GM23338 (cell line): Measurements from ENCODE around the gene MOCOS. TPM values are rescaled to one million over a fixed set of nuclear protein-coding genes. Genes with fewer than 3 reads are reported as not detected.

ENCODE experiments used
- ATAC-seq: fragments of 200-7000 bp; cut with Tn5 transposase; 3 replicates; pipeline ENCODE4 v1.9.1; 2020
- DNase-seq: peaks from one replicate; pipeline ENCODE4 v3.0.0-alpha.2; 2015; ENCODE audit warnings: low spot score
- H2AFZ ChIP-seq: fragments of 200-600 bp; sonication (generic); 2 replicates; pipeline ENCODE4 v1.8.0; 2016; ENCODE audit warnings: antibody characterized with exemption, mild to moderate bottlenecking, moderate library complexity
- H3F3A ChIP-seq: fragments of 200-600 bp; sonication (generic); replicated peaks from 2 replicates; pipeline ENCODE4 v1.8.0; 2017; ENCODE audit warnings: antibody characterized with exemption, mixed run types, low read depth
- H3K27ac ChIP-seq: fragments of 200-600 bp; sonication (generic); 2 replicates; pipeline ENCODE4 v1.6.1; 2016; ENCODE audit warnings: low read depth
- H3K27me3 ChIP-seq: fragments of 200-600 bp; sonication (generic); 2 replicates; pipeline ENCODE4 v1.8.0; 2016; ENCODE audit warnings: mild to moderate bottlenecking, mixed run types, moderate library complexity; ENCODE audit not compliant: insufficient read depth
- H3K36me3 ChIP-seq: fragments of 200-600 bp; sonication (generic); 2 replicates; pipeline ENCODE4 v1.8.0; 2016; ENCODE audit warnings: mild to moderate bottlenecking; ENCODE audit not compliant: insufficient read depth
- H3K4me1 ChIP-seq: fragments of 200-600 bp; sonication (generic); 2 replicates; pipeline ENCODE4 v1.8.0; 2016; ENCODE audit warnings: mild to moderate bottlenecking, moderate library complexity; ENCODE audit not compliant: insufficient read depth
- H3K4me2 ChIP-seq: fragments of 200-600 bp; sonication (generic); 2 replicates; pipeline ENCODE4 v1.7.1; 2017; ENCODE audit warnings: mixed run types
- H3K4me3 ChIP-seq: fragments of 200-600 bp; sonication (generic); 2 replicates; pipeline ENCODE4 v1.6.1; 2016; ENCODE audit warnings: mixed run types
- H3K79me2 ChIP-seq: fragments of 200-600 bp; sonication (generic); replicated peaks from 2 replicates; pipeline ENCODE4 v1.8.0; 2017; ENCODE audit warnings: mild to moderate bottlenecking; ENCODE audit not compliant: insufficient read depth
- H3K9me2 ChIP-seq: fragments of 200-600 bp; sonication (generic); 2 replicates; pipeline ENCODE4 v1.8.0; 2017; ENCODE audit not compliant: insufficient read depth
- H4K20me1 ChIP-seq: fragments of 200-600 bp; sonication (generic); replicated peaks from 2 replicates; pipeline ENCODE4 v1.8.0; 2017; ENCODE audit warnings: mild to moderate bottlenecking; ENCODE audit not compliant: insufficient read depth
- H3K27ac Mint-ChIP-seq: 2 replicates; pipeline ENCODE4 v1.8.0; 2020; ENCODE audit warnings: inconsistent platforms, mild to moderate bottlenecking, moderate library complexity, mixed read lengths
- H3K27me3 Mint-ChIP-seq: 3 replicates; pipeline ENCODE4 v1.8.0; 2022; ENCODE audit warnings: low read depth, mild to moderate bottlenecking, moderate library complexity, mixed read lengths, inconsistent platforms; ENCODE audit not compliant: insufficient read depth, poor library complexity
- H3K36me3 Mint-ChIP-seq: 3 replicates; pipeline ENCODE4 v1.8.0; 2021; ENCODE audit warnings: low read depth, mild to moderate bottlenecking, inconsistent platforms, moderate library complexity, mixed read lengths
- H3K4me1 Mint-ChIP-seq: 3 replicates; pipeline ENCODE4 v1.8.0; 2020; ENCODE audit warnings: mild to moderate bottlenecking, inconsistent platforms, mixed read lengths
- H3K4me3 Mint-ChIP-seq: 3 replicates; pipeline ENCODE4 v1.8.0; 2021; ENCODE audit warnings: moderate library complexity, mild to moderate bottlenecking, inconsistent platforms, mixed read lengths
- H3K9me3 Mint-ChIP-seq: 3 replicates; pipeline ENCODE4 v1.8.0; 2020; ENCODE audit warnings: moderate library complexity, mild to moderate bottlenecking, inconsistent platforms, mixed read lengths
- EZH2 ChIP-seq: fragments of 200-600 bp; sonication (generic); IDR thresholded peaks from one replicate; pipeline ENCODE4 v1.8.0; 2017; ENCODE audit warnings: antibody characterized with exemption, mild to moderate bottlenecking, low read depth; ENCODE audit not compliant: unreplicated experiment
- EZH2phosphoT487 ChIP-seq: fragments of 200-600 bp; sonication (generic); IDR thresholded peaks from one replicate; pipeline ENCODE4 v1.8.1; 2018; ENCODE audit warnings: antibody characterized with exemption; ENCODE audit not compliant: unreplicated experiment
- JUNB ChIP-seq: IDR thresholded peaks from one replicate; pipeline ENCODE4 v1.6.1; 2016; ENCODE audit warnings: antibody characterized with exemption; ENCODE audit not compliant: unreplicated experiment
- NANOG ChIP-seq: IDR thresholded peaks from 2 replicates; pipeline ENCODE4 v1.6.1; 2016; ENCODE audit warnings: antibody characterized with exemption, borderline replicate concordance
- ZNF114 ChIP-seq: fragments of 250-450 bp; sonication (Bioruptor Pico); IDR thresholded peaks from 2 replicates; pipeline ENCODE4 v1.5.0; 2020; ENCODE audit warnings: mild to moderate bottlenecking, moderate library complexity
- ZNF331 ChIP-seq: fragments of 250-450 bp; sonication (Bioruptor Pico); IDR thresholded peaks from 2 replicates; pipeline ENCODE4 v1.5.0; 2020; ENCODE audit warnings: low read depth, mild to moderate bottlenecking, moderate library complexity
- polyA plus RNA-seq: library from polyadenylated mRNA; unstranded; fragments of >200 nt; fragmentation: Nextera tagmentation; extraction: Ambion mirVana; gene quantifications from 2 replicates; pipeline ENCODE4 v1.2.1, GENCODE V29; 2016
- total RNA-seq: library from RNA; depleted of rRNA; stranded (reverse); fragments of >200 nt; shearing (Covaris generic); gene quantifications from 2 replicates; pipeline ENCODE4 v1.2.3, GENCODE V29; 2014
- TF ChIP-seq, protein P1 (sequence below), 2 experiments: fragments of 200-600 bp in 1 of 2; sonication (generic) in 1 of 2; conservative IDR thresholded peaks; 2 replicates each; pipeline versions ENCODE4 v1.5.1 to v1.6.1; 2016 to 2017; ENCODE audit warnings: antibody characterized with exemption in 2 of 2, low read depth in 2 of 2, mild to moderate bottlenecking in 2 of 2, moderate library complexity in 1 of 2
- TF ChIP-seq, protein P2 (sequence below): IDR thresholded peaks from 2 replicates; pipeline ENCODE4 v1.6.1; 2016; ENCODE audit warnings: antibody characterized with exemption
- TF ChIP-seq, protein P3 (sequence below): fragments of 250-450 bp; sonication (Bioruptor Pico); IDR thresholded peaks from 2 replicates; pipeline ENCODE4 v1.5.0; 2020; ENCODE audit warnings: mild to moderate bottlenecking, moderate library complexity

The MOCOS gene
- total and polyA plus RNA-seq, 2 experiments from 2014 or later, result 3.9 to 7.2 TPM

DNA sequence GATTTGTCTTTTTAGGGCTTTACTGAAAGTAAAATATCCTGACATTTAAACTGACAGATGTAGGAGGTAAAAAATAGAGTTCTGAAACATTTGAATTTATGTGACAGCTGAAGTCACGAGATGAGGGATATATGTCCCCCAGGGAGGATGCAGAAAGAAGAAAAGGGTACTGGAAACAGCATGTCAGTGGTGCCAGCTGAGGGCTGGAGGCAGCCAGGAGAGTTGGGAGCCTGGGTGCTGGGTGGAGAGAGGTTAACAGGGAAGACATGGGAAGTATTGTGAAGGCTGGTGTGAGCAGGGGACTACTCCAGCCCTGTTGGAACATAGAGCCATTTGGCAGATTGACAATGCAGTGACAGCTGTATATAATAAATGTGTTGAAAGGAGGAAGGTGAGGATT, 11.8 kb upstream of the MOCOS start:
- Mint-ChIP-seq H3K4me1 (no peaks in the 10 kb centered on the region; the same call in 2 of the 3 replicates), H3K4me3 (no peak overlapping the region), H3K36me3 (peaks cover 37% of the 10 kb centered on the region), H3K9me3 (no peaks in the 10 kb centered on the region), H3K27me3 (peaks cover 4% of the 10 kb centered on the region), H3K27ac (no peak overlapping the region)
- no peaks in the 10 kb centered on the region; the same call in 1 of the 2 replicates for H3F3A ChIP-seq
- no peaks in the 10 kb centered on the region for H3K27me3 ChIP-seq
- H4K20me1 ChIP-seq, result no peaks in the 10 kb centered on the region
- peaks cover 28% of the 10 kb centered on the region for H3K36me3 ChIP-seq
- TF ChIP-seq ZNF114 (CRISPR knock-in tag) (no peak), EZH2 (no peak)
- no peaks in the 10 kb centered on the region for H3K79me2 ChIP-seq
- H2AFZ ChIP-seq, result no peak overlapping the region
- H3K27ac ChIP-seq, result no peak overlapping the region
- H3K4me3 ChIP-seq, result no peak overlapping the region
- H3K9me2 ChIP-seq, result no peaks in the 10 kb centered on the region
- H3K4me1 ChIP-seq, result no peaks in the 10 kb centered on the region
- no peak for DNase-seq
- H3K4me2 ChIP-seq, result no peak overlapping the region
- ATAC-seq, result no peak

DNA sequence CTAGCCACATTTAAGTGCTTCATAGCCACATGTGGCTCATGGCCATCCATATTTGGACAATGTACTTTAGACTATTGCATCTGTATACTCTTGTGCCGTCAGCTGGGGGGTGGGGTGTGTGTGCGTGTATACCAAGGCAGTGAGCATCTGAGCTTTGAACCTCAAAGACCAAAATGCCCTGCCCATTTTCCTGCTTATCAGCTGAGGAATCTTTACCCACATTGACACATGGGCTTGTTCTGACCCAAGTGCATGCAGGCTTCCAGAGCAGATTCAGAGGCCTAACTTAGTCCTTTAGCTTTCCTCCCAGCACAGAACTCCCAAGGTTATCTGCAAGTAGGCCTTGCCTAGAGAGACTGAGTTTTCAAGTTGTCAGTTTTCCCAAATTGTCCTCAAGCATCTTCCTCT, 11.1 kb upstream of the MOCOS start:
- no peak overlapping the region for H3K4me3 ChIP-seq
- Mint-ChIP-seq H3K9me3 (no peaks in the 10 kb centered on the region), H3K27me3 (peaks cover 4% of the 10 kb centered on the region), H3K4me1 (no peaks in the 10 kb centered on the region; the same call in 2 of the 3 replicates), H3K4me3 (no peak overlapping the region), H3K27ac (no peak overlapping the region), H3K36me3 (peaks cover 31% of the 10 kb centered on the region)
- ATAC-seq (no peak), DNase-seq (no peak)
- H2AFZ ChIP-seq, result no peak overlapping the region
- TF ChIP-seq EZH2phosphoT487, result no peak
- no peaks in the 10 kb centered on the region for H4K20me1 ChIP-seq
- no peaks in the 10 kb centered on the region for H3K9me2 ChIP-seq
- H3F3A ChIP-seq, result no peaks in the 10 kb centered on the region; the same call in 1 of the 2 replicates
- H3K36me3 ChIP-seq, result peaks cover 21% of the 10 kb centered on the region
- no peak overlapping the region for H3K27ac ChIP-seq
- no peak overlapping the region for H3K4me2 ChIP-seq
- no peaks in the 10 kb centered on the region for H3K79me2 ChIP-seq
- no peaks in the 10 kb centered on the region for H3K4me1 ChIP-seq
- H3K27me3 ChIP-seq, result no peaks in the 10 kb centered on the region

DNA sequence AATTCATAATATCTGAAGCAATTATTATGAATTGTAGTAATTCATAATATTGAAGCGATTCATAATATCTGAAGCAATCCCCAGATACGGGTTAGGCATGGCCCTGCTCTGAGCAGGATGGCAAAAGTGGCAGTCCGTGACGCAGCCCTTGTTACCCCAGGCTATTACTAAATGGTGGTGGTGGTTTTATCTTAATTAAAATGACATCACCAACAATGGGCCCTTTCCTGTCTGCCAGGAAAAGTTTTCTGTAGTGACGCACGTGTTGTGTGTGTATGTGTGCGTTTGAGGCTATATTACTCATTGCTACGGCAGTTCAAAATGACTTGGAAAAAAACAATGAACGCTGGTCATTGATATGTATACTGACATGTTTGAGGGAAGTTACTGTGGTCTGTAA, 10.6 kb upstream of the MOCOS start:
- Mint-ChIP-seq H3K27ac (no peak overlapping the region), H3K9me3 (no peaks in the 10 kb centered on the region), H3K36me3 (peaks cover 26% of the 10 kb centered on the region), H3K4me1 (peaks cover 5% of the 10 kb centered on the region), H3K4me3 (no peak overlapping the region), H3K27me3 (peaks cover 4% of the 10 kb centered on the region)
- no peaks in the 10 kb centered on the region; the same call in 1 of the 2 replicates for H3F3A ChIP-seq
- H4K20me1 ChIP-seq, result no peaks in the 10 kb centered on the region
- DNase-seq, result no peak
- no peaks in the 10 kb centered on the region for H3K79me2 ChIP-seq
- peaks cover 18% of the 10 kb centered on the region for H3K36me3 ChIP-seq
- no peak overlapping the region for H2AFZ ChIP-seq
- H3K9me2 ChIP-seq, result no peaks in the 10 kb centered on the region
- no peak overlapping the region for H3K4me2 ChIP-seq
- no peak overlapping the region for H3K27ac ChIP-seq
- TF ChIP-seq ZNF331 (CRISPR knock-in tag) (no peak), JUNB (no peak), NANOG (no peak)
- TF ChIP-seq, protein P1, sequence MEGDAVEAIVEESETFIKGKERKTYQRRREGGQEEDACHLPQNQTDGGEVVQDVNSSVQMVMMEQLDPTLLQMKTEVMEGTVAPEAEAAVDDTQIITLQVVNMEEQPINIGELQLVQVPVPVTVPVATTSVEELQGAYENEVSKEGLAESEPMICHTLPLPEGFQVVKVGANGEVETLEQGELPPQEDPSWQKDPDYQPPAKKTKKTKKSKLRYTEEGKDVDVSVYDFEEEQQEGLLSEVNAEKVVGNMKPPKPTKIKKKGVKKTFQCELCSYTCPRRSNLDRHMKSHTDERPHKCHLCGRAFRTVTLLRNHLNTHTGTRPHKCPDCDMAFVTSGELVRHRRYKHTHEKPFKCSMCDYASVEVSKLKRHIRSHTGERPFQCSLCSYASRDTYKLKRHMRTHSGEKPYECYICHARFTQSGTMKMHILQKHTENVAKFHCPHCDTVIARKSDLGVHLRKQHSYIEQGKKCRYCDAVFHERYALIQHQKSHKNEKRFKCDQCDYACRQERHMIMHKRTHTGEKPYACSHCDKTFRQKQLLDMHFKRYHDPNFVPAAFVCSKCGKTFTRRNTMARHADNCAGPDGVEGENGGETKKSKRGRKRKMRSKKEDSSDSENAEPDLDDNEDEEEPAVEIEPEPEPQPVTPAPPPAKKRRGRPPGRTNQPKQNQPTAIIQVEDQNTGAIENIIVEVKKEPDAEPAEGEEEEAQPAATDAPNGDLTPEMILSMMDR (conservative IDR thresholded peaks at IDR 0.05; ENCODE audit: low read depth in 2 of 2), result no peak
- TF ChIP-seq, protein P2, sequence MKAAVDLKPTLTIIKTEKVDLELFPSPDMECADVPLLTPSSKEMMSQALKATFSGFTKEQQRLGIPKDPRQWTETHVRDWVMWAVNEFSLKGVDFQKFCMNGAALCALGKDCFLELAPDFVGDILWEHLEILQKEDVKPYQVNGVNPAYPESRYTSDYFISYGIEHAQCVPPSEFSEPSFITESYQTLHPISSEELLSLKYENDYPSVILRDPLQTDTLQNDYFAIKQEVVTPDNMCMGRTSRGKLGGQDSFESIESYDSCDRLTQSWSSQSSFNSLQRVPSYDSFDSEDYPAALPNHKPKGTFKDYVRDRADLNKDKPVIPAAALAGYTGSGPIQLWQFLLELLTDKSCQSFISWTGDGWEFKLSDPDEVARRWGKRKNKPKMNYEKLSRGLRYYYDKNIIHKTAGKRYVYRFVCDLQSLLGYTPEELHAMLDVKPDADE, result no peak
- TF ChIP-seq, protein P3, sequence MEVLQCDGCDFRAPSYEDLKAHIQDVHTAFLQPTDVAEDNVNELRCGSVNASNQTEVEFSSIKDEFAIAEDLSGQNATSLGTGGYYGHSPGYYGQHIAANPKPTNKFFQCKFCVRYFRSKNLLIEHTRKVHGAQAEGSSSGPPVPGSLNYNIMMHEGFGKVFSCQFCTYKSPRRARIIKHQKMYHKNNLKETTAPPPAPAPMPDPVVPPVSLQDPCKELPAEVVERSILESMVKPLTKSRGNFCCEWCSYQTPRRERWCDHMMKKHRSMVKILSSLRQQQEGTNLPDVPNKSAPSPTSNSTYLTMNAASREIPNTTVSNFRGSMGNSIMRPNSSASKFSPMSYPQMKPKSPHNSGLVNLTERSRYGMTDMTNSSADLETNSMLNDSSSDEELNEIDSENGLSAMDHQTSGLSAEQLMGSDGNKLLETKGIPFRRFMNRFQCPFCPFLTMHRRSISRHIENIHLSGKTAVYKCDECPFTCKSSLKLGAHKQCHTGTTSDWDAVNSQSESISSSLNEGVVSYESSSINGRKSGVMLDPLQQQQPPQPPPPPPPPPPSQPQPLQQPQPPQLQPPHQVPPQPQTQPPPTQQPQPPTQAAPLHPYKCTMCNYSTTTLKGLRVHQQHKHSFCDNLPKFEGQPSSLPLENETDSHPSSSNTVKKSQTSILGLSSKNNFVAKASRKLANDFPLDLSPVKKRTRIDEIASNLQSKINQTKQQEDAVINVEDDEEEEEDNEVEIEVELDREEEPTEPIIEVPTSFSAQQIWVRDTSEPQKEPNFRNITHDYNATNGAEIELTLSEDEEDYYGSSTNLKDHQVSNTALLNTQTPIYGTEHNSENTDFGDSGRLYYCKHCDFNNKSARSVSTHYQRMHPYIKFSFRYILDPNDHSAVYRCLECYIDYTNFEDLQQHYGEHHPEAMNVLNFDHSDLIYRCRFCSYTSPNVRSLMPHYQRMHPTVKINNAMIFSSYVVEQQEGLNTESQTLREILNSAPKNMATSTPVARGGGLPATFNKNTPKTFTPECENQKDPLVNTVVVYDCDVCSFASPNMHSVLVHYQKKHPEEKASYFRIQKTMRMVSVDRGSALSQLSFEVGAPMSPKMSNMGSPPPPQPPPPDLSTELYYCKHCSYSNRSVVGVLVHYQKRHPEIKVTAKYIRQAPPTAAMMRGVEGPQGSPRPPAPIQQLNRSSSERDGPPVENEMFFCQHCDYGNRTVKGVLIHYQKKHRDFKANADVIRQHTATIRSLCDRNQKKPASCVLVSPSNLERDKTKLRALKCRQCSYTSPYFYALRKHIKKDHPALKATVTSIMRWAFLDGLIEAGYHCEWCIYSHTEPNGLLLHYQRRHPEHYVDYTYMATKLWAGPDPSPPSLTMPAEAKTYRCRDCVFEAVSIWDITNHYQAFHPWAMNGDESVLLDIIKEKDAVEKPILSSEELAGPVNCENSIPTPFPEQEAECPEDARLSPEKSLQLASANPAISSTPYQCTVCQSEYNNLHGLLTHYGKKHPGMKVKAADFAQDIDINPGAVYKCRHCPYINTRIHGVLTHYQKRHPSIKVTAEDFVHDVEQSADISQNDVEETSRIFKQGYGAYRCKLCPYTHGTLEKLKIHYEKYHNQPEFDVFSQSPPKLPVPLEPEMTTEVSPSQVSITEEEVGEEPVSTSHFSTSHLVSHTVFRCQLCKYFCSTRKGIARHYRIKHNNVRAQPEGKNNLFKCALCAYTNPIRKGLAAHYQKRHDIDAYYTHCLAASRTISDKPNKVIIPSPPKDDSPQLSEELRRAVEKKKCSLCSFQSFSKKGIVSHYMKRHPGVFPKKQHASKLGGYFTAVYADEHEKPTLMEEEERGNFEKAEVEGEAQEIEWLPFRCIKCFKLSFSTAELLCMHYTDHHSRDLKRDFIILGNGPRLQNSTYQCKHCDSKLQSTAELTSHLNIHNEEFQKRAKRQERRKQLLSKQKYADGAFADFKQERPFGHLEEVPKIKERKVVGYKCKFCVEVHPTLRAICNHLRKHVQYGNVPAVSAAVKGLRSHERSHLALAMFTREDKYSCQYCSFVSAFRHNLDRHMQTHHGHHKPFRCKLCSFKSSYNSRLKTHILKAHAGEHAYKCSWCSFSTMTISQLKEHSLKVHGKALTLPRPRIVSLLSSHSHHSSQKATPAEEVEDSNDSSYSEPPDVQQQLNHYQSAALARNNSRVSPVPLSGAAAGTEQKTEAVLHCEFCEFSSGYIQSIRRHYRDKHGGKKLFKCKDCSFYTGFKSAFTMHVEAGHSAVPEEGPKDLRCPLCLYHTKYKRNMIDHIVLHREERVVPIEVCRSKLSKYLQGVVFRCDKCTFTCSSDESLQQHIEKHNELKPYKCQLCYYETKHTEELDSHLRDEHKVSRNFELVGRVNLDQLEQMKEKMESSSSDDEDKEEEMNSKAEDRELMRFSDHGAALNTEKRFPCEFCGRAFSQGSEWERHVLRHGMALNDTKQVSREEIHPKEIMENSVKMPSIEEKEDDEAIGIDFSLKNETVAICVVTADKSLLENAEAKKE (CRISPR knock-in tag), result no peak
- ATAC-seq, result no peak
- H3K27me3 ChIP-seq, result no peaks in the 10 kb centered on the region
- no peak overlapping the region for H3K4me3 ChIP-seq
- H3K4me1 ChIP-seq, result no peaks in the 10 kb centered on the region
